Spleen (tissue), 7 donors: ENCODE results near the gene GDPD5.
A peak's percentile ranks its signal among the peaks of the same experiment; 100 is the strongest.

Source experiments
- CTCF ChIP-seq, 11 experiments: fragments of 200-600 bp in 7 of 11; fragments of 450-650 bp in 4 of 11; sonication (generic) in 4 of 11; IDR thresholded peaks in 8 of 11; conservative IDR thresholded peaks in 3 of 11; 1 replicate in 7 of 11; 2 replicates in 4 of 11; pipeline versions ENCODE4 v1.4.0 to v1.8.0; 2016 to 2021; ENCODE audit warnings: antibody characterized with exemption in 11 of 11, inconsistent platforms in 4 of 11, mild to moderate bottlenecking in 1 of 11
- POLR2A ChIP-seq, 3 donors: fragments of 450-650 bp; IDR thresholded peaks; one replicate each; pipeline ENCODE4 v1.5.1; 2017; ENCODE audit warnings: antibody characterized with exemption in 3 of 3, mild to moderate bottlenecking in 1 of 3
- POLR2AphosphoS5 ChIP-seq, 3 donors: sonication (generic); formaldehyde crosslinking; IDR thresholded peaks; one replicate each; pipeline ENCODE4 v1.5.1; 2017; ENCODE audit warnings: antibody characterized with exemption in 3 of 3
- donor health status: DM: no; HTN: no; CAD: no; lungs with moderate emphysema.
- donor health status: DM: no; HTN: no; CAD: no.
- donor health status: DM: no; HTN: no; CAD: no.

GRCh38 chr11:75557666-75558494 lies 32.1 kb upstream of the GDPD5 start:
- TF ChIP-seq POLR2A (IDR thresholded peaks at IDR 0.05) (no peak), CTCF (IDR thresholded peaks at IDR 0.05 in 8 of 11, conservative IDR thresholded peaks at IDR 0.05 in 3 of 11) (no peak), POLR2AphosphoS5 (IDR thresholded peaks at IDR 0.05) (peak in 2 of 3 donors; percentile 39 to 46)
